Measurements from ENCODE around the gene POLR1D. TPM values are rescaled to one million over a fixed set of nuclear protein-coding genes. Genes with fewer than 3 reads are reported as not detected.
"Not testable (repeated sequence)": the region's sequence is repeated elsewhere in the genome, so short reads cannot be mapped to it uniquely, and the experiment has no call there.

POLR1D gene
- polyA plus RNA-seq, 3 donors: 136 to 155 (median 148) TPM

GRCh38 chr13:27628766-27629165, 7.1 kb downstream of the POLR1D start:
- not testable (repeated sequence) for DNase-seq (ENCODE audit: extremely low read depth in 1 of 11, low read depth in 9 of 11, low spot score in 4 of 11)

GRCh38 chr13:27631156-27631555, 9.5 kb downstream of the POLR1D start:
- DNase-seq (ENCODE audit: extremely low read depth in 1 of 11, low read depth in 9 of 11, low spot score in 4 of 11): no peak

DNA sequence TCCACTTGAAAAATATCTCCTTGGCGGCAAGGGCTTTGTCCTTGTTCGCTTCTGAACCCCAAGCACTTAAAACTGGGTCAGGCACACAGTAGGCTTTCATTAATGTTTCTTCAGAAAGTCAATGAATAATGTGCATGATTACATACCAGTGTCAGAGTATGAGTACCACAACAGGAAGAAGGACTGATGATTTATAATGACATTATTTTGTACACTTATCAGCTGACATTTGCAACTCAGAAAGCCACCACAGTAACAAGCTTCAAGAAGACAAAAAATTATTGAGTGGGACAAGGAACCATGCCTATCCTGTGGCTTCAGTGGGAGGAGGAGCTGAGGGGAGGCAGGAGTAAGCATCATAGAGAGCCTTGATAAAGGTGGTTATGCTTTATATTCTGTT, 10.0 kb downstream of the POLR1D start:
- no peak for DNase-seq (ENCODE audit: extremely low read depth in 1 of 11, low read depth in 9 of 11, low spot score in 4 of 11)

GRCh38 chr13:27632214-27632613, 10.5 kb downstream of the POLR1D start:
- DNase-seq (ENCODE audit: extremely low read depth in 1 of 11, low read depth in 9 of 11, low spot score in 4 of 11): no peak

DNA sequence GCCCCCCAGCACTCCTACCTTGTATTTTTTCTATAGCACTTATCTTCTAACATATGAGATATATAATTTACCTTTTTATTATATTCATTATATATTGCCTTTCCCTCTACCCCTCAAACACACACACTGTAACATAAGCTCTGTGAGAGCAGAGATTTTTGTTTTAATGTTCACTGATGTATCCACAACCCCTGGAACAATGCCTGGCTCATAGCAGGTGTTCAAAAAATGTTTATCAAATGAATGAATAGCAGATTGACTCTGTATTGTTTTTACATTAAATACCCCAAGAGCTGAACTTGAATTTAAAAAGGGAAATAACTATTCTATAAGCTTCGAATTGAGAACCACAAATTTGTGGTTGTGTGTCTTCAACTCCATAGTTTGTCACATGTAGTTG, 11.0 kb downstream of the POLR1D start:
- no peak for DNase-seq (ENCODE audit: extremely low read depth in 1 of 11, low read depth in 9 of 11, low spot score in 4 of 11)

- DNase-seq (ENCODE audit: extremely low read depth in 1 of 11, low read depth in 9 of 11, low spot score in 4 of 11): no peak
These were observed 12.5 kb downstream of the POLR1D start for GRCh38 chr13:27634231-27634630.

GRCh38 chr13:27634791-27635190, 13.1 kb downstream of the POLR1D start:
- no peak for DNase-seq (ENCODE audit: extremely low read depth in 1 of 11, low read depth in 9 of 11, low spot score in 4 of 11)

- no peak for DNase-seq (ENCODE audit: extremely low read depth in 1 of 11, low read depth in 9 of 11, low spot score in 4 of 11)
These were observed 13.6 kb downstream of the POLR1D start for GRCh38 chr13:27635266-27635665.

- DNase-seq (ENCODE audit: extremely low read depth in 1 of 11, low read depth in 9 of 11, low spot score in 4 of 11): no peak
These were observed 15.0 kb downstream of the POLR1D start for GRCh38 chr13:27636589-27637288.

- DNase-seq (ENCODE audit: extremely low read depth in 1 of 11, low read depth in 9 of 11, low spot score in 4 of 11): no peak
These were observed 15.6 kb downstream of the POLR1D start for GRCh38 chr13:27637289-27637626.

GRCh38 chr13:27638001-27638400, 16.3 kb downstream of the POLR1D start:
- DNase-seq (ENCODE audit: extremely low read depth in 1 of 11, low read depth in 9 of 11, low spot score in 4 of 11): no peak

GRCh38 chr13:27638521-27638920, 16.8 kb downstream of the POLR1D start:
- DNase-seq (ENCODE audit: extremely low read depth in 1 of 11, low read depth in 9 of 11, low spot score in 4 of 11): no peak

DNA sequence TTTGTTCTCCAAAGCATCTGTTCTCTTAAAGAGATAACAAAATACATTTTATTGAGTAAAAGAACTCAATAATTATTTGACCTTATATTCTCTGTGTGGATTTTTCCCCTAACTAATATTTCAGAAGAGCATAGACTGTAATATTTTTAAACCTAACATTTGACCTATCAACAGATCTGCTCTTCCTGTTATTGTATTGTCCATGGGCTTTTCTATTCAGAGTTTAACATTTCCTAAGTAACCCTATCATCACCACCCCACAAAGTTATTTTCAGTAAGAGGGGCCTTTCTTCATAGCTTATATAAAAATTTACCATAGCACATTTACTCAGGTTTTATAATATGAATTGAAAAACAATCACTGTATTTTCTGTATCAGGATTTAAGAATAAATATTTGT, 17.5 kb downstream of the POLR1D start:
- no peak for DNase-seq (ENCODE audit: extremely low read depth in 1 of 11, low read depth in 9 of 11, low spot score in 4 of 11)

DNA sequence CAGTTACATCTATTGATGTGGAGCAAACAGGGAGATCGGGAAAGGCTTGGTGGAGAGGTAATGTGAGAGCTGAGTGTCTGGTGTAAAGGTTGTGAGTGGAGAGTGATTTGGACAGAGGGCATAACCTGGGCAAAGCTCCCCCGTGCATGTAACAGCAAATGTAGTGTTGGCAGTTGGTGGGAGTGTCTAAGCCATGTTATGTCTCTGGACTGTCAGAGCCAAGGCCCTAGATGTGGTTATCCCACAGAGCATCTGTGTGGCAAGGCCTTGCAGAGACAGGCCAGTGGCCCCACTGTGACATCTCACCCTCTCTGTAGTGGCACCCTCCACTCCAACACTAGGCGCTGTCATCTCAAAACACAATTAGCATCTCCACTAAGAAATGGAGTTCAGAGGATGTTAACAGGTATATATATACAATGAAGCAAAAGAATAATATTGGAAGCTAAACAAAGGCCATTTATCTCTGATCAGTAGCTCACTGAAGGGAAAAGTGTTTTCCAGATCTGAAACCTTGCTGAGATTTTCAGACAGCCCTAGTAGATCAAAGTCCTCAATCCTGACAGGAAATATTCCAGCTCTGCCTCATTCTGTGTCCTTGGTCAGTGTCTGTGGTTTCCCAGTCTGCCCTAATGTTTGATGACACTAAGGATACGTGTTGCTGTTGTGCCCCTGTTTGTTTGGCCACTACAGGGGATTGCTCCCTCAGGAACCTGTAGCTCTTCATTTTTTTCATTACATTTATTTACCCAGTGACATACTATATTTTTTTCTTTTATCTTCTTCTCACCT, 20.2 kb downstream of the POLR1D start:
- no peak for DNase-seq (ENCODE audit: extremely low read depth in 1 of 11, low read depth in 9 of 11, low spot score in 4 of 11)

GRCh38 chr13:27643334-27644132, 21.8 kb downstream of the POLR1D start:
- no peak for DNase-seq (ENCODE audit: extremely low read depth in 1 of 11, low read depth in 9 of 11, low spot score in 4 of 11)

DNA sequence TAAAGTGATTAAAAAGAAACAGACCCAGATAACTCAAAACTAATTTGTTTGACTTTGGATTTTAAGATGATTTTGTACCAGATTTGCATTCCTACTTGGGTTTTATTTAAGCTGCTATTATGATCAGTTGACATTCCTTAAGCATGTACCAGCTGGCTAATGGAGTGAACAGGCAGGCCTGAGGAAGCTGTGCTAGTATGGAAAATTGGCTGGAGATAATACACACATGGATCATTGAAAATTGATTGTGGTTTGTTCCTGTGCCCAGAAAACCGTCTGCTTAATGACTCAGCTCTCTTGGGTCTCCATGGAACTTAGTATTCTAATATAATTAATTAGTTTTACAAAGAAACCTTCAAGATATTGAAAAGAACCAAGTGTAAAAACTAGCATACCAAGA, 22.6 kb downstream of the POLR1D start:
- no peak for DNase-seq (ENCODE audit: extremely low read depth in 1 of 11, low read depth in 9 of 11, low spot score in 4 of 11)

DNA sequence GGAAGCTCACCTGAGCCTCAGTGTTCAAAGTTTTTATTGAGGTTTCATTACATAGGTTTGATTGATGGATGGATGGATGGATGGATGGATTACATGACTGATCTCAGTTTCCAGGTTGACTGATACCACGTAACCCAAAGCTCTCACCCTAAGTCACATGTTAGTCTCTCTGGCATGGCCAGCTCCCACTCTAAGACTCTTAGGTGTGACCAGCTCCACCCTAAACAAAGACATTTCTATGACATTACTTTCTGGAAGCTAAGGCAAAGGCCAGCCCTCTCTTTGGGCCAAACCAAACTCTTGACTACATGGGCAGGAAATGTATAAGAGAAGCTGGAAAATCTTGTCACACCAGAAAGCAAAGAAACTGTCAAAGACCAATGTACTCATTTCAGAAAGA, 28.6 kb downstream of the POLR1D start:
- DNase-seq (ENCODE audit: extremely low read depth in 1 of 11, low read depth in 9 of 11, low spot score in 4 of 11): no peak

- no peak for DNase-seq (ENCODE audit: extremely low read depth in 1 of 11, low read depth in 9 of 11, low spot score in 4 of 11)
These were observed 32.4 kb downstream of the POLR1D start for GRCh38 chr13:27654059-27654458.

- no peak for DNase-seq (ENCODE audit: extremely low read depth in 1 of 11, low read depth in 9 of 11, low spot score in 4 of 11)
These were observed 33.1 kb downstream of the POLR1D start for GRCh38 chr13:27654816-27655215.

DNA sequence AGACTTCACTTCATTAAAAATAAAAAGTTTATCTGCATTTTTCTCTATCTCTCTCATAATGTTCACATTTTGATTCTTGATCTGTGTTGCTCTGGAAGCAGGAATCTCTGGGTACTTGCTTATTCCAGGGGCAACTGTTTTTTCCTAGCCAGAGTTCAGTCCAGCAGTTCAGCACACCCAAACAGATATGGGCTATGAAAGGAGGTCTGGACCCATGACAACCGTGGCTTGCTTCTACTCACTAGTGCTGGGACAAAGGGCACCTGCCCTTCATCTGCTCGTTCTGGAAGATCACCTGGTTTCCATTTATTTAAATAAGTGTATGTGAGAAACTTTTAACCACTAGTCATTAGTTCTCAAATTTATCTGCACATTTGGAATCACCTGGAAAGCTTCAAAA, 36.0 kb downstream of the POLR1D start:
- DNase-seq (ENCODE audit: extremely low read depth in 1 of 11, low read depth in 9 of 11, low spot score in 4 of 11): no peak

All from renal cortex interstitium (tissue), 11 donors.